Urinary bladder (tissue), 4 donors: Measurements from ENCODE around the gene PHYHIPL. TPM values are rescaled to one million over a fixed set of nuclear protein-coding genes. Genes with fewer than 3 reads are reported as not detected.

ENCODE experiments used
- DNase-seq: peaks from one replicate; pipeline ENCODE4 v3.0.0-alpha.2; 2015; ENCODE audit errors: extremely low spot score
- H3K27ac ChIP-seq: one replicate; pipeline ENCODE4 v1.5.1; 2013; ENCODE audit warnings: low read depth, mild to moderate bottlenecking, moderate library complexity
- H3K36me3 ChIP-seq: one replicate; pipeline ENCODE4 v1.6.1; 2013; ENCODE audit warnings: mild to moderate bottlenecking, moderate library complexity; ENCODE audit not compliant: insufficient read depth
- H3K4me1 ChIP-seq: one replicate; pipeline ENCODE4 v1.6.1; 2013; ENCODE audit warnings: mild to moderate bottlenecking, moderate library complexity; ENCODE audit not compliant: insufficient read depth
- H3K4me3 ChIP-seq: one replicate; pipeline ENCODE4 v1.5.1; 2013; ENCODE audit warnings: low read depth, low read length
- WGBS: extraction: QIAGEN DNeasy Blood & Tissue Kit; methylation state at CpG from one replicate; pipeline ENCODE4 v1.1.7; 2013; 5-methylcytosine and 5-hydroxymethylcytosine counted together
- polyA plus RNA-seq: library from polyadenylated mRNA; stranded (reverse); fragments of 200-250 nt; gene quantifications from one replicate; pipeline ENCODE4 v1.2.3, GENCODE V29; 2013
- total RNA-seq: library from RNA; depleted of rRNA; stranded (reverse); fragments of >200 nt; gene quantifications from one replicate; pipeline ENCODE4 v1.2.3, GENCODE V29; 2014
- donor health status: healthy with polysubstance abuse.
- donor health status: healthy.

Gene PHYHIPL
- total and polyA plus RNA-seq, 2 donors: 0.54 to 0.85 TPM

DNA sequence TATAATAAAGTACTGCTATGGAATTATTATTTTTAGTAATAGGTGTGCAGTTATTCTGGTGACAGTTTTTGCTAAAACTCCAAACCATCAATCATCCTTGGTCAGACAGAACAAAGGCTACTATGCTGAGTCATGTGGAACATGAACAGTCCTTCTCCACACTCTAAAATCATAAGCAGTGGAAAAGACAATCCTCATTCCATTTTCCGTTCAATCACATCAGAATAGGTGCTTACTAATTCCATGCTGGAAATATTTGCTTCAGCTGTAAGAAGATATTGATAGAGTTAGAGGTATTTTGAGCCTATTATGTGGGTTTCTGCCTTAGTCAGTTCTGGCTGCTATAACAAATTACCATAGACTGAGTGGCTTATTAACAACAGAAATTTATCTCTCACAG is 103.0 kb downstream of the PHYHIPL start:
- Histone ChIP-seq H3K4me1 (no peaks in the 10 kb centered on the region), H3K4me3 (no peak overlapping the region), H3K36me3 (no peaks in the 10 kb centered on the region), H3K27ac (no peak overlapping the region)
- DNase-seq: no peak
- WGBS: 89% methylated on average over 1 of the region's 1 CpG

DNA sequence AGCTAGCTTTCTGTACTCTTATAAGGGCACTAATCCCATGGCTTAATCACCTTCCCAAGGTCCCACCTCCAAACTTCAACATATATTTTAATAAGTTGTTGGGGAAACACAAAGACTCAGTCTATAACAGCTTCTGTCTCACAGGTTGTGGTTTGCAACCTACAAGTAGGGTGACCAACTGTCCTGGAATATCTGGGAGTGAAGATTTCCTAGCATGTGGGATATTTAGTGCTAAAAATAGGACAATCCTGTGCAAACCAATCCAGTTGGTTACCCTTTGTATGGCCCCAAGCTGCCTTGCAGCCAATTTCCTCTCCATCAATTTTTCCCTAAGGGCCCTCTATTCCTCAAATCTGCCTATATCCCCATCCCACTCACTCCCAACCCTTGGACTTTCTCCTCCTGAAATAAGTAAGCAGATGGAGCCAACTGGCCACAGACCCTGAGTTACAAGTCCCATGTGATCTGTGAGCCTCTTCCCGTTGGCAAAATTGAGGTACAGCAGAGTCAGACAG is 103.6 kb downstream of the PHYHIPL start:
- no peaks in the 10 kb centered on the region for H3K4me1 ChIP-seq
- H3K27ac ChIP-seq: no peak overlapping the region
- 76% methylated on average over 1 of the region's 1 CpG for WGBS
- no peak overlapping the region for H3K4me3 ChIP-seq
- DNase-seq: no peak
- no peaks in the 10 kb centered on the region for H3K36me3 ChIP-seq

DNA sequence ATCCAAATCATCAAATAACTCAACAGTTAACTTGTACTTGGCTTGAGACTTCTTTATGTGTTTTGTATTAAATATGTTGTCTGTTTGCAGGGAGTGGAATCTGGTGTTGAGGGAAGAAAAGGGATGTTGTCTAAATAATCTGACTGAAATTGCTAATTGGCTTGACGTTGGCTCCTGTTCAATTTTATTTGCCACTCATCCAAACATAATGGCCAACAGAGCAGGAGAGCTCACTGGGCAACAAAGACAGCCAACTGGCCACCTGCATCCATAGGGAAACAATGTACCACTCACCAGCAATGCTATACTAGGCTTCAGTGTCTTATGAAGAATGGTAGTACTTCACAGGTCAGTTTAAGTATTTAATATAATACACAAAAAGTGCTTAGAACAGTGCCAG is 105.4 kb downstream of the PHYHIPL start:
- Histone ChIP-seq H3K4me1 (no peaks in the 10 kb centered on the region), H3K27ac (no peak overlapping the region), H3K4me3 (no peak overlapping the region), H3K36me3 (no peaks in the 10 kb centered on the region)
- 78% methylated on average over 1 of the region's 1 CpG for WGBS
- no peak for DNase-seq

DNA sequence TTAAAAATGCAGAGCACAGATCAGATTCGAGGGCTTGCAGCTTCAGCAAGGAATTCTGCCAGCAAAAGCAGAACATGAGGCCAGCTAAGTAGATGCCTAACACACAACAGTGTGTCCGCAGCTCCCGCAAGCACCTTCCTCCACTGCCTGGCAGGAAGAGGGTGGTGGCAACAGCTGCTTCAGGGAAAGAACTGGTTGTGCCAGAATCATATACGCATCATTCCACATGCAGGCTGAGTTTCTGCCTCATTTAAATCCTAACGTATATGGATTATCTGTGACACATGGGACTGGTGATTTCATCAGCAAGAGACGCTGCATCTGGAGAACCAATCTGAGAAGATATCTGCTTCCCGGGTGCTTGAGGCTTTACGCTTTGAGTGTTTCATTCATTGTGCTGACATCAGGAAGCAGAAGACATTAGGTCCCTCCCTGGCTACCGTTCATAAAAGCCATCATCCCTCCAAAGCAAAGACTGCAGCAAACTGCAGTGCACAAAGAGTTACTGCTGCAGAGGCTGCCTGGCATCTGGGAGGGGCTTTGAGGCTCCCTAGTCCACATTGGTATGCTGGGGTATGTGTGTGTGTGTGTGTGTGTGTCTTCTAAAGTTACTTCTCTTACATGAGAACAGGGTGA is 107.1 kb downstream of the PHYHIPL start:
- WGBS: 30% methylated on average over 9 of the region's 9 CpGs
- H3K36me3 ChIP-seq: no peaks in the 10 kb centered on the region
- no peak for DNase-seq
- H3K4me1 ChIP-seq: no peaks in the 10 kb centered on the region
- H3K4me3 ChIP-seq: no peak overlapping the region
- no peak overlapping the region for H3K27ac ChIP-seq

DNA sequence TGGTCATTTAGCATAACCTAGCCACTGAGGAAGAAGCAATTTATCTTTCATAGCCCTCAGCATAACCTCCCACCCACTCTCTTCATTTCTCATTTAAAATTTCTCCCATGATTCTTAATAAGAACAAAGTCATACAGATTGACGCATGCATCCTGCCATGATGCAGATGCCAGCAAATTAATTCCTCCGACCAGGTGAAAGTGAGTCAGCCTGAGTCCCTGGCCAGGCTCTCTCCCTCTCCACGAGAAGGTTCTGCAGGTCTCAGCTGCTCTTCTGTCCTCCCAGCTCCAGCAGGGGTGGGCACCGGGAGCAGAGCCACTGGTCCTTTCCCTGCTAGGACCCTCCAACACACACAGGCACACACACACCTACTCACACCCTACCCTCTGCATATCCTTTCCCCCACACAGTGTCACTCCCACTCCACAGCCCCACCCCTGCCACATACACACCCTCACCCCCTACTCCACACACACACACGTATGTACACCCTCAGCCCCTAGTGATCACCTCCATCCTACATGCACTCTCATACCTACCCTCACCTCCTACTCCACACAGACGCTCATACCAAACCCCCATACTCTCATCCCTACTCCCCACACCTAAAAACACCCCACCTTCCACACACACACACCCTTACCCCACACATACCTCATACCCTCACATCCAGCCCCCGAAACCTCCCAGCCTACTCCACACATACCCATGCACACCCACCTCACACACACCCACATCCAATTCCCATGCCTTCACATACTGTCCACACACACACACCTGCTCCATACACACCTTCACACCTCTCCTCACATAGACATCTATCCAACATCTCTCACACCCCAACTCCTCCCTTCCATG is 107.9 kb downstream of the PHYHIPL start:
- DNase-seq: no peak
- H3K4me1 ChIP-seq: no peaks in the 10 kb centered on the region
- no peak overlapping the region for H3K4me3 ChIP-seq
- no peak overlapping the region for H3K27ac ChIP-seq
- 80% methylated on average over 7 of the region's 7 CpGs for WGBS
- H3K36me3 ChIP-seq: no peaks in the 10 kb centered on the region

DNA sequence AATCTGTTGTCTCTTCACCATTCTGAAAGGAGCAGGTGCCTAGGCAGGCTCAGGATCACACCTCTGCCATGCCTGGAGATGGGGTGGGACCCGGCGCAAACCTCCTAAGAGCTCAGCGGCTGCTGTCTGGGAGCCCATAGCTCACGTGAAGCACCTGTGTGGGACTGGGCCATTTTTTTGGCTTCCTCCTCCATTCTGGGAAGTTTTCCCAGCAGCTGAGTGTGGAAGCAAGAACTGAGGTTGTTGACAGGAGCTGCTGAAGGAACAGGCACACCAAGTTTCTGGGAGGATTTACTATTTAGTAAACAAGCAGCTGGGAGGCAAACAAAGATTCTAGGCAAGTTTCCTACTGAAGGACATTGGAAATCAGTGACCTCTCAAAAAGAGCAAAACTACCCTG is 108.6 kb downstream of the PHYHIPL start:
- no peak for DNase-seq
- Histone ChIP-seq H3K27ac (no peak overlapping the region), H3K4me1 (no peaks in the 10 kb centered on the region), H3K4me3 (no peak overlapping the region), H3K36me3 (no peaks in the 10 kb centered on the region)
- WGBS: 81% methylated on average over 4 of the region's 4 CpGs

DNA sequence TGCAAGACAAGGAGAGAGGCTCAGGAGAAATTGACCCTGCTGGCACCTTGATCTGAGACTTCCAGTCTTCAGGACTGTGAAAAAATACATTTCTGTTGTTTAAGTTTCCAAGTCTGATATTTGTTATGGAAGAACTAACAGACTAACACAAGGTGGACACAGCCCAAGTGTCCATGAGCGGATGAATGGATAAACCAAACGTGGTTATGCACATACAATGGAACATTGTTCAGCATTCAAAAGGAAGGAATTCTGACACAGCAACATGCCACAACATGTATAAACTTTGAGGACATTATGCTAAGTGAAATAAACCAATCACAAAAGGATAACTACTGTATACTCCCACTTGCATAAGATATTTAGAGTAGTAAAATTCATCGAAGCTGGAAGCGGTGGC is 109.4 kb downstream of the PHYHIPL start:
- Histone ChIP-seq H3K4me1 (no peaks in the 10 kb centered on the region), H3K27ac (no peak overlapping the region), H3K36me3 (no peaks in the 10 kb centered on the region), H3K4me3 (no peak overlapping the region)
- WGBS: 91% methylated on average over 4 of the region's 4 CpGs
- no peak for DNase-seq

DNA sequence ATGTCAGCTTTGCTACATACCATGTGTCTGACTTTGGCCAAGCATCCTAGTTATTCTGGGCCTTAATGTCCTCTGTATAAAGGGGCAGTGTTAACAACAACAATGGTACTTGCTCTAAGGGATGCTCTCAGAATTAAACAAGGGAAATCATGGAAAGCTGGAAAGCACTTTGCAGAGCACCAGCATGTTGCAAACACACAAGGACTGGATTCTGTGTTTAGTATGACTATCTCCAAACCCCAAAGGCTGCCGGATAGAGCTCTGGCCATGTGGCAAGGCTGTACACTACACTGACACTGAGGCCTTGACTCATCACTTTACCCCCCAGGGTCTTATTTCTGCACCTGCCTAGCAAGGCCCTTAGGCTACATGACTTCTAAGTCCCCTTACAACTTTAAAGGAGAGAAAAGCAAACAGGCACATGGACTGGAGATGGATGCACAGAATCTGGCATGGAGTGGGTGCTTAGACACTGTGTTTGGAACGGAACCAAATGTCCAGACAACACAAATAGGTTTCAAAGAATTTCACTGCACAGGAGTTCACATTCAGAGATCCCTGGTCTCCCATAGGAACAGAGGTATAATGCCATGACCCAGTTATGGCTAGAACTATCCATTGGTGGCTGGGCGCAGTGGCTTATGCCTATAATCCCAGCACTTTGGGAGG is 111.3 kb downstream of the PHYHIPL start:
- 92% methylated on average over 3 of the region's 3 CpGs for WGBS
- H3K4me1 ChIP-seq: no peaks in the 10 kb centered on the region
- DNase-seq: no peak
- H3K4me3 ChIP-seq: no peak overlapping the region
- no peak overlapping the region for H3K27ac ChIP-seq
- no peaks in the 10 kb centered on the region for H3K36me3 ChIP-seq

DNA sequence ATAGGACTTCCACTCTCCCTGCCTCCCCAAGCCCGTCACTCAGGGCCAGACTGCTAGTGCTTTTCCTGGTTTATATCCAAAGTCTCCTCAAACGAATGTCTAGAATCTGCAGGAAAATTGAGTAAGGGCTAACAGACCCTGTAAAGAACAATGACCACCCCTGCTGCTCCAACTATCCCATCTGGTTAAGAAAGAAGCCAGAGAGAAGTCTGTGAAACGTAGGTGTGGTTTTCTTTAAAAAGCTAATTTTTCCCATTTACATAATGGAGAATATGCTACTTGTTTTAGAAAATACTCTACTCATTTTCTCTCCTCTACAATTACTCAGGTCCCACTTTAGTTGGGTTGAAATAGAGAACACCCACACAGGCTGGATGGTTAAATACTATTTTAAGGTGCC is 113.4 kb downstream of the PHYHIPL start:
- Histone ChIP-seq H3K4me1 (no peaks in the 10 kb centered on the region), H3K27ac (no peak overlapping the region), H3K4me3 (no peak overlapping the region), H3K36me3 (no peaks in the 10 kb centered on the region)
- DNase-seq: no peak
- 82% methylated on average over 3 of the region's 3 CpGs for WGBS

DNA sequence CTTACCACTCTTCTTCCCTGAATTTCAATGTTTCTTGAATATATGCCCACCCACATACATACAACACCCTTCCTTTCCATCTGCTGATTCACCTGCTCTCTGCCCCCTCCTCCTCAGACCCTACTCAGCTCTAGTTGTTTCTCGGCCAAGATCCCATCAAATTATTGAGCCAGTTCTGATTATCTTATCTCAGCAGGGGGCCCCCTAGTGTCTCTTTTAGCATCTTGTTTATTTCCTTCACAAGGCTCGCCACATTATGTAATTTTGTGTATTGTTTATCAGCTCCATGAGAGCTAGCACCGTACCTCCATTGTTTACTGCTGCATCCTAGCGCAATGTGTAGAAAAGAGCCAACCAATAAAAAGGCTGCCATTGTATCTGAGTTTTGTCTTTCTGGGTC is 114.0 kb downstream of the PHYHIPL start:
- Histone ChIP-seq H3K27ac (no peak overlapping the region), H3K4me3 (no peak overlapping the region), H3K4me1 (no peaks in the 10 kb centered on the region), H3K36me3 (no peaks in the 10 kb centered on the region)
- 81% methylated on average over 4 of the region's 4 CpGs for WGBS
- DNase-seq: no peak

Other genes starting within 250 kb of the PHYHIPL start
- 34.5 TPM for gene FAM13C, start 185.9 kb downstream of the PHYHIPL start, total RNA-seq
- gene FAM13C, start 185.9 kb downstream of the PHYHIPL start, polyA plus RNA-seq: 5.9 TPM